COLO668 (cell line): ENCODE data around the gene SOS1.
A peak's percentile ranks its signal among the peaks of the same experiment; 100 is the strongest.
"Not testable (repeated sequence)": the region's sequence is repeated elsewhere in the genome, so short reads cannot be mapped to it uniquely, and the experiment has no call there.

Source experiments
- DNase-seq: peaks from one replicate; lab custom pipeline; 2025; ENCODE audit not compliant: unreplicated experiment; lab: John Stamatoyannopoulos, UW

SOS1 gene

GRCh38 chr2:38977047-38977446, 143.8 kb downstream of the SOS1 start:
- DNase-seq: no peak

GRCh38 chr2:38975042-38975441, 145.8 kb downstream of the SOS1 start:
- DNase-seq: no peak

GRCh38 chr2:38973266-38973665, 147.6 kb downstream of the SOS1 start:
- no peak for DNase-seq

GRCh38 chr2:38971377-38971776, 149.5 kb downstream of the SOS1 start:
- no peak for DNase-seq

GRCh38 chr2:38968021-38968420, 152.8 kb downstream of the SOS1 start:
- DNase-seq: no peak

- DNase-seq: no peak
Measured at GRCh38 chr2:38966678-38967077, 154.2 kb downstream of the SOS1 start.

DNA sequence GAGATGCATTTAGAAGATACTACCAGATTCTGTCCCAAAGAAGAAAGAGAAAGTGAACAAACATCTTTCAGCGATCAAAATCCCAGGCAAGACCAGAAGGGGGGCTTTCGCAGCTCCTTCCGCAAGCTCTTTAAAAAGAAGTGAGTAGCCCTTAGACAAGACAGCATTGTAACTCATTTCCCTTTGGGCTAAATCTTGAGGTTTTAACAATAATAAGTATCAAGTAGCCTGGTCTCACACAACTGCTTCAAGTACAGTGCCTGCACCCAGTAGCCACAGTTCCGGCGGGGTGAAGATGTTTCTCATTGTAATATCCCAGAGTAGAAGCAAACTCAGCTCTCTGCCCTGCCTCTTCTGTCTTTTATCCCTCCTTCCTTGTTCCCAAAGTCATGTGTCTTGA, 154.8 kb downstream of the SOS1 start:
- DNase-seq: no peak

- no peak for DNase-seq
Measured at GRCh38 chr2:38960609-38961320, 160.1 kb downstream of the SOS1 start.

- peak; percentile 95 for DNase-seq
Measured at GRCh38 chr2:38959938-38960608, 160.8 kb downstream of the SOS1 start.

- DNase-seq: no peak
Measured at GRCh38 chr2:38959466-38959865, 161.4 kb downstream of the SOS1 start.

DNA sequence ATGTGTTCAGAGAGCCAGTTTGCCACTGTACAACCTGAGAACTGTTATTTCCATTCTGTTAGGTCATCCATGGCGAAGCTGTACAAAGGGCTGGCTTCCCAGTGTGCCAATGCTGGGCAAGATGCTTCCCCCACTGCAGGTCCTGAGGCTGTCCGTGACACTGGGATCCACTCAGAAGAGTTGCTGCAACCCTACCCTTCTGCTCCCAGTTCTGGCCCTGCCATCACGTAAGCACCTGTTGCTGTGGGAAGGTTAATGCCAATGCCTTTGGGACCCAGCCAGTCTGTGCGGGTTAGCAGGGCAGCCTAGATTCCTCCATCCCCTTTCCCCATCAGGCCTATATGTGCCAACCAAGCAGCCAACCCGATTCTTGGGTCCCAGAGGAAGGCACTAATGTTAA, 162.9 kb downstream of the SOS1 start:
- no peak for DNase-seq

- DNase-seq: no peak
Measured at GRCh38 chr2:38951766-38952165, 169.1 kb downstream of the SOS1 start.

DNA sequence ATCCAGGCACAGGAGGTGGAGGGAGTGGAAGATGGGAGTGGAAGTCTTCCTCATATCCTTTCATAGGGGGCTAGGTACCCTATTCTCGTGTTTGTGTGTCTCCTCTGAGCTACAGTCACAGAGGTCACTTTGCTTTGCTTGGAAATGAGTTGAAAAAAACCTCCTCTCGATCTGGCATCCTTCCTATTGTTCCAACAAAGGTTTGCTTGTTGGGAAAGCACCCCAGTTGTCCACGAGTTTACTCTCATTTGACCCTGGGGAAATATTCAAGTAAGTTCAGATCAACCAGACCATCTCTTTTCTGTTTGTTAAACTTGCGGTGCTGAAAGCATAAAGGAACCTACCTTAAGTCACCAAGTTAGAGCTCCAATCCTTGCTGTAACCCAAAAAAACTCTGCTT, 171.9 kb downstream of the SOS1 start:
- no peak for DNase-seq

- DNase-seq: no peak
Measured at GRCh38 chr2:38948387-38948882, 172.4 kb downstream of the SOS1 start.

- DNase-seq: peak; percentile 70
Measured at GRCh38 chr2:38947241-38948239, 173.3 kb downstream of the SOS1 start.

DNA sequence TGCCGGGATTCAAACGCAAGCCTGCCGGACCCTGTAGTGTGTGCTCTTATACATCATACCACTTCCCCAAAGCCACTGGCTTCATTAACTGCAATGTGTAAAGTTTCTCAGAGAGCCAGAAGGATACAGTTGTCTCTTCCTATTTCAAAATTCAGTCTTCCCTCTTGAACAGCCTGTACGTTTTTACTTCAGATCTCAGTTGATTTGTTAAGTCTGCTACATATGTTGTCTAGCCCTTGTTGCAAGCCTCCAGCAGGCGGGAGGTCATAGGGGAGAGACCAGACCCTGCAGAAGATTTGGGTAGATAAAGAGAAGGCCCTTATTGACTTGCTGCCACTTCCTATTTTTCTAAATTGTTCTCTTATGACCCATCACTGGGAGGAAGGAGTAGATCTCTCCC, 174.9 kb downstream of the SOS1 start:
- no peak for DNase-seq

- DNase-seq: no peak
Measured at GRCh38 chr2:38945372-38945771, 175.5 kb downstream of the SOS1 start.

- DNase-seq: no peak
Measured at GRCh38 chr2:38943784-38944183, 177.1 kb downstream of the SOS1 start.

- DNase-seq: no peak
Measured at GRCh38 chr2:38940746-38941145, 180.1 kb downstream of the SOS1 start.

GRCh38 chr2:38937548-38937947, 183.3 kb downstream of the SOS1 start:
- no peak for DNase-seq

- not testable (repeated sequence) for DNase-seq
Measured at GRCh38 chr2:38936516-38936915, 184.3 kb downstream of the SOS1 start.
